K562 (cell line): ENCODE data around the gene SLC16A1. TPM values are rescaled to one million over a fixed set of nuclear protein-coding genes. Genes with fewer than 3 reads are reported as not detected.

Source experiments
- GTF3C2 ChIP-seq: IDR thresholded peaks from 3 replicates; pipeline ENCODE4 v1.6.1; 2011; ENCODE audit warnings: borderline replicate concordance, mild to moderate bottlenecking, moderate library complexity; ENCODE audit not compliant: insufficient read length; ENCODE audit errors: extremely low read depth
- TAF1 ChIP-seq: IDR thresholded peaks from 2 replicates; pipeline ENCODE4 v1.6.1; 2011; ENCODE audit warnings: mild to moderate bottlenecking, low read length, moderate library complexity; ENCODE audit not compliant: insufficient read depth, control insufficient read depth, severe bottlenecking; ENCODE audit errors: extremely low read depth
- TAF15 ChIP-seq: fragments of 200-400 bp; formaldehyde crosslinking; IDR thresholded peaks from 2 replicates; pipeline ENCODE4 v1.6.1; 2017; ENCODE audit warnings: mild to moderate bottlenecking, low read depth, low read length, moderate library complexity
- ZNF318 ChIP-seq, 2 experiments: fragments of 450-650 bp; IDR thresholded peaks; 2 replicates each; pipeline ENCODE4 v1.6.1; 2016; ENCODE audit warnings: mild to moderate bottlenecking in 2 of 2, borderline replicate concordance in 1 of 2, low read depth in 1 of 2, moderate library complexity in 1 of 2
- ZNF407 ChIP-seq: fragments of 450-650 bp; IDR thresholded peaks from 2 replicates; pipeline ENCODE4 v1.6.1; 2016; ENCODE audit warnings: low read depth
- polyA plus RNA-seq, 8 experiments: library from polyadenylated mRNA; depleted of rRNA in 4 of 8; stranded (reverse) in 5 of 8; unstranded in 3 of 8; fragments of >200 nt; fragmentation: Nextera tagmentation in 2 of 8; fragmentation: Illumina TruSeq in 1 of 8; extraction: Ambion mirVana in 2 of 8; extraction: Trizol in 1 of 8; gene quantifications; 2 replicates each; pipeline versions ENCODE4 v1.2.1 to v1.2.3, GENCODE V29; 2011 to 2014; ENCODE audit warnings: inconsistent platforms in 1 of 8, missing spikeins in 1 of 8
- total RNA-seq, 7 experiments: library from RNA; depleted of rRNA in 6 of 7; stranded (reverse); fragments of >200 nt in 6 of 7; fragmentation: Illumina TruSeq in 2 of 7; extraction: Trizol in 2 of 7; gene quantifications; 2 replicates each; pipeline versions ENCODE4 v1.2.1 to v1.2.3, GENCODE V29; 2011 to 2021; ENCODE audit warnings: low replicate concordance in 1 of 7

The SLC16A1 gene
- total and polyA plus RNA-seq, 9 of the 15 experiments (the other 6 are each of a cell fraction or from before 2014, with no cell fraction given), result 73.1 to 244 (median 117) TPM

- no peak for TF ChIP-seq ZNF407
- no peak for TF ChIP-seq TAF1
- TF ChIP-seq TAF15, result no peak
- no peak for TF ChIP-seq GTF3C2
- no peak for TF ChIP-seq ZNF318 (IDR thresholded peaks at IDR 0.05; ENCODE audit: borderline replicate concordance in 1 of 2, low read depth in 1 of 2)
These were observed 25.4 kb upstream of the SLC16A1 start (continued) for GRCh38 chr1:112981426-112981825.
